Measurements from ENCODE around the gene FAM83E. TPM values are rescaled to one million over a fixed set of nuclear protein-coding genes. Genes with fewer than 3 reads are reported as not detected.

The FAM83E gene
- 1.1 and 1.3 TPM in 2 replicates for total RNA-seq
- long read RNA-seq = 0 reads

DNA sequence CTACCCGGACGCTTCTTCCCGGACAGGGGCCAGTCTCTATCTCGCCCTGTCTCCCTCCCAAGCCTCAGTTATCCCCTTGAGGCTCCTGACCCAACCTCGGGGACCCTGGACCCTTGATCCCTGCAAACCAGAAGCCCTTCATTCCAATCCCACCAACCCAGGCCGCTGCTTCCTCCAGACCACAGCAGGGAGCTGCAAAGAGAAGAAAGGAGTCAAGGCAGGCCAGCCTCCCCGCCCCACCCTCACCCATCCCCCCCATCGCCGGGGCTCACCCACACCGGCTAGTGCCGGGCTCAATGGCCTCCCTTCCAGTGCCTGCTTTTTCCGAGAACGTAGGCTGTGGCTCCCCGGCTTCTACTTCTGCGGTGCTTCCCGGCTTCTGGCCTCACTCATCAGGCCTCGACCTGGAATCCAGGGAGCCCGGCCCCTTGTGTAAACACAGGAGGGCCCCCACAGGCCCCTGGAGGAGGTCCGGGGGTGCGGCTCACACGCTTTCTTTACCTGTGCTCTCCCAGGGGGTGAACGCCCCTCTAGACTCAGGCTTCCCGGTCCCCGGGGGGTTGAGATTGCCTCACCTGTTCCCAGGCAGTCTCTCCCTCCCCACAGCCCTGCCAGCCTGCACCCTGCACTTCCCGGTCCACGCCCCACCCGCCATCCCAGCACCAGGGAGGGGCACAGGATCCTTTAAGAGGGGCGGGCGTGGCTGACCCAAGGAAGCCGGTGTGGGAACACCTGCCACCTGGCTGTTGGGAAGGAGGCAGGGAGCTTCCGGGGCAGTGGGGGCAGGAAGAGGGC lies at the start of gene FAM83E:
Gene FAM83E, minus strand, starts transcription at position 641 of the 795 bp plus-strand sequence. CDS start 1,704 bp downstream, outside the sequence.
- no peaks in the 10 kb centered on the region for H3K27me3 Mint-ChIP-seq (ENCODE audit: unreplicated experiment)
- TF ChIP-seq, protein P1, sequence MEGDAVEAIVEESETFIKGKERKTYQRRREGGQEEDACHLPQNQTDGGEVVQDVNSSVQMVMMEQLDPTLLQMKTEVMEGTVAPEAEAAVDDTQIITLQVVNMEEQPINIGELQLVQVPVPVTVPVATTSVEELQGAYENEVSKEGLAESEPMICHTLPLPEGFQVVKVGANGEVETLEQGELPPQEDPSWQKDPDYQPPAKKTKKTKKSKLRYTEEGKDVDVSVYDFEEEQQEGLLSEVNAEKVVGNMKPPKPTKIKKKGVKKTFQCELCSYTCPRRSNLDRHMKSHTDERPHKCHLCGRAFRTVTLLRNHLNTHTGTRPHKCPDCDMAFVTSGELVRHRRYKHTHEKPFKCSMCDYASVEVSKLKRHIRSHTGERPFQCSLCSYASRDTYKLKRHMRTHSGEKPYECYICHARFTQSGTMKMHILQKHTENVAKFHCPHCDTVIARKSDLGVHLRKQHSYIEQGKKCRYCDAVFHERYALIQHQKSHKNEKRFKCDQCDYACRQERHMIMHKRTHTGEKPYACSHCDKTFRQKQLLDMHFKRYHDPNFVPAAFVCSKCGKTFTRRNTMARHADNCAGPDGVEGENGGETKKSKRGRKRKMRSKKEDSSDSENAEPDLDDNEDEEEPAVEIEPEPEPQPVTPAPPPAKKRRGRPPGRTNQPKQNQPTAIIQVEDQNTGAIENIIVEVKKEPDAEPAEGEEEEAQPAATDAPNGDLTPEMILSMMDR (IDR thresholded peaks at IDR 0.05) = no peak
- peak within 1 kb of the TSS; percentile 59 for H3K27ac Mint-ChIP-seq (ENCODE audit: unreplicated experiment)
- H3K9me3 Mint-ChIP-seq (ENCODE audit: unreplicated experiment) = no peaks in the 10 kb centered on the region
- H3K4me3 Mint-ChIP-seq (ENCODE audit: unreplicated experiment) = no peak within 1 kb of the TSS
- H3K36me3 Mint-ChIP-seq (ENCODE audit: unreplicated experiment) = peaks cover 14% of the 10 kb centered on the region
- DNase-seq (ENCODE audit: extremely low spot score, unreplicated experiment) = no peak
- peaks cover 27% of the 10 kb centered on the region for H3K4me1 Mint-ChIP-seq (ENCODE audit: unreplicated experiment)

DNA sequence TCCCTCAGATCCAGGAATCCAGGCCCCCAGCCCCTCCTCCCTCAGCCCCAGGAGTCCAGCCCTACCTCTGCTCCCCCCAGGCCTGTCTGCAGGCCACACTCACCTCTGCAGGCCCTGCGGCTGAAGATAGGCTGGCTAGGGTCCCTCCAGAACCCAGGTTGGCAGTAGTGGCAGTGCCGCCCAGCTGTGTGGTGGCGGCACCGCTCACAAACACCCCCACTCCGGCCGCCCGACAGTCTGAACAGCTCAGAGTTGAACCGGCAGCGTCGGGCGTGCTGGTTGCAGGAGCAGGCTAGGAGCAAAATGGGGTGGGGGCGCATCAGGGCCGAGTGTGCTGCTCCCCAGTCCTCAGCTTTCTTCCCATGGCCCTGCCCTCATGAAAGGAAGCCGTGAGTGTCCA lies 49.6 kb upstream of the FAM83E start:
- Mint-ChIP-seq H3K4me3 (ENCODE audit: unreplicated experiment) (no peak overlapping the region), H3K9me3 (ENCODE audit: unreplicated experiment) (no peaks in the 10 kb centered on the region), H3K36me3 (ENCODE audit: unreplicated experiment) (no peaks in the 10 kb centered on the region), H3K27ac (ENCODE audit: unreplicated experiment) (no peak overlapping the region), H3K4me1 (ENCODE audit: unreplicated experiment) (peaks cover 4% of the 10 kb centered on the region), H3K27me3 (ENCODE audit: unreplicated experiment) (no peaks in the 10 kb centered on the region)
- TF ChIP-seq, protein P1 (IDR thresholded peaks at IDR 0.05) = no peak
- DNase-seq (ENCODE audit: extremely low spot score, unreplicated experiment) = no peak

DNA sequence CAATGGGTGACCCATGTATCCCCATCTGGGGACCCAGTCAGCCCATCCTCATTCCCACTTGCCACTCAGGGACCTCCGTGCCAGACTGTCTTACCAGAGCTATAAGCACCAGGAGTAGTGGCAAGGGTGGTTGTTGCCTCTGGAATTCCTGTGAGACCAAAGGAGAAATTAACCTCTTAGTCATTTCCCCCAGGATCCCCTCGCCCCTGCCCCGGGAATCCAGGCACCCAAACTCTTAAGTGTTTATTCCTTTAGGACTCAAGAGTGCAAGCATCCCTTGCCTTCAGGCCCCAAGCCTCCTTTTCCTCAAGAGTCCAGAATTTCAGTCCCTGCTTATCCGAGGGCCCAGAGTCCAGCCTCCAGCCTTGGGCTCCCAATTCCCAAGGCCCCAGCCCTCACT lies 48.8 kb upstream of the FAM83E start:
- no peak for DNase-seq (ENCODE audit: extremely low spot score, unreplicated experiment)
- Mint-ChIP-seq H3K27ac (ENCODE audit: unreplicated experiment) (no peak overlapping the region), H3K4me3 (ENCODE audit: unreplicated experiment) (no peak overlapping the region), H3K9me3 (ENCODE audit: unreplicated experiment) (no peaks in the 10 kb centered on the region), H3K4me1 (ENCODE audit: unreplicated experiment) (peaks cover 4% of the 10 kb centered on the region), H3K36me3 (ENCODE audit: unreplicated experiment) (no peaks in the 10 kb centered on the region), H3K27me3 (ENCODE audit: unreplicated experiment) (no peaks in the 10 kb centered on the region)
- TF ChIP-seq, protein P1 (IDR thresholded peaks at IDR 0.05) = no peak

DNA sequence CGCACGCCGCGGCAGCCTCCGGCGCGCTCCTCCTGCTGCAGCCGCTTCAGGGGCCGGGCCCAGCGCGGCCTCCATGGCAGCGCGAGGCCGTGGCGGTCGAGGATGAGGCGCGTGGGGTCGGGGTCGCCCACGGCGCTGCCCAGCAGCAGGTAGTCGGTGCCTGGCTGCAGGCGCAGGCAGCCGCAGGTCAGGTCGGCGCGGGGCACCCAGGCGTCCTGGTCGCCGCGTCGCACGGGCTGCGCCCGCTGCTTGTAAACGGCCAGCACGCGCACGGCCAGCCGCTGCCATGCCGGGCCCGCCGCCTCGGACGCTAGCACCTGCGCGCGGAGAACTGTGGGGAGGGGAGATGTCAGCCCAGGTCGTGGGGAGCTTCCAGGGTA lies 46.8 kb upstream of the FAM83E start:
- DNase-seq (ENCODE audit: extremely low spot score, unreplicated experiment) = no peak
- H3K4me3 Mint-ChIP-seq (ENCODE audit: unreplicated experiment) = no peak overlapping the region
- no peaks in the 10 kb centered on the region for H3K9me3 Mint-ChIP-seq (ENCODE audit: unreplicated experiment)
- no peaks in the 10 kb centered on the region for H3K36me3 Mint-ChIP-seq (ENCODE audit: unreplicated experiment)
- TF ChIP-seq, protein P1 (IDR thresholded peaks at IDR 0.05) = no peak
- no peaks in the 10 kb centered on the region for H3K27me3 Mint-ChIP-seq (ENCODE audit: unreplicated experiment)
- H3K27ac Mint-ChIP-seq (ENCODE audit: unreplicated experiment) = no peak overlapping the region
- peaks cover 15% of the 10 kb centered on the region for H3K4me1 Mint-ChIP-seq (ENCODE audit: unreplicated experiment)

DNA sequence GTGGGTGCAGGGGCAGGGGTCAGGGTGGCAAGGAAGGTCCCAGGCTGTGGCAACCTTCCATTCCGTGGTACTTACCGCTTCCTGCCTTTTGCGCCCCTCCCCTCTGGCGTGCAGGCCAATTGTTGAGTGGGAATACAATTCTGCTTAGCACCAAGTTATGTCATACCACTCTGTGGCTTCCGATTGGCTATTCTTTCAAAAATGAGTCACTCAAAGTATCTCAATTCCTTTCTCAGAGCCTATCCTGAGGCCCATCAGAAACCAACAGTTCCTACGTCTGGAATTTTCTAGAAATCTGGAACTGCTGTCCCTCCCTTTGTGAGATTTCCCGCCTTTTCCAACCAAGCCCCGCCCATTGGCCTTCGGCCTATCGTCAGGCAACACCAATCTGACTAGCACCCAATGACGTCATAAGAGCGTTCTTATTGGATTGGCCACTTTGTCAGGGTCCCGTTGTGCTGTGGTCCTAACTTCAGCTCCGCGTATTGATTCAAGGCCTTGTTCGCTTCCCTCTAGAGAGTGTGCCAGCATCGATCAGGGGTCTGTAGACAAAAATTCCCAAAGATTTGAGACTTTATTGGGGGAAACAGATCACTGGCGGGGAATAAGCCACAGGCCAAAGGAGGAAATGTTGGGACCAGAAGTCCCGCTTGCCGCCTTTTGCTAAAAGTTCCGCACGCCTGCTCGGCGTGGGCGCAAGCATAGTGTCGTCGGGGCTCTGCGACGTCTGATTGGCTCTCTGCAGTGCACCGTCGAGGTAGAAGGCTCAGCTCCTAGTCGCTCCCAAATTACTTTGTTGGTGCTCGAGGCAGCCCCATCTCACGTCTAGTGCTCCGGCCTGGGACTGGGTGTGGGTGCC lies 46.2 kb upstream of the FAM83E start:
- no peak overlapping the region for H3K4me3 Mint-ChIP-seq (ENCODE audit: unreplicated experiment)
- no peak for DNase-seq (ENCODE audit: extremely low spot score, unreplicated experiment)
- H3K27ac Mint-ChIP-seq (ENCODE audit: unreplicated experiment) = peak overlapping the region; percentile 52
- no peaks in the 10 kb centered on the region for H3K36me3 Mint-ChIP-seq (ENCODE audit: unreplicated experiment)
- TF ChIP-seq, protein P1 (IDR thresholded peaks at IDR 0.05) = no peak
- H3K4me1 Mint-ChIP-seq (ENCODE audit: unreplicated experiment) = peaks cover 17% of the 10 kb centered on the region
- no peaks in the 10 kb centered on the region for H3K27me3 Mint-ChIP-seq (ENCODE audit: unreplicated experiment)
- no peaks in the 10 kb centered on the region for H3K9me3 Mint-ChIP-seq (ENCODE audit: unreplicated experiment)
